IMR-90 (cell line): ENCODE data around the gene TOGARAM2. TPM values are rescaled to one million over a fixed set of nuclear protein-coding genes. Genes with fewer than 3 reads are reported as not detected.

Experiments used
- ATAC-seq: fragments of 200-7000 bp; cut with Tn5 transposase; 2 replicates; pipeline ENCODE4 v1.9.1; 2020; ENCODE audit warnings: low read depth, mild to moderate bottlenecking, moderate library complexity
- BruUV-seq: library from RNA; stranded (reverse); fragments of 400-500 nt; replicated peaks from 2 replicates; lab custom pipeline; 2021; lab: Mats Ljungman, UMichigan
- CTCF ChIA-PET: fragments of 300-600 bp; formaldehyde crosslinking; extraction: SDS; loops from one replicate; lab custom pipeline; 2021; ENCODE audit warnings: antibody characterized with exemption; lab: Yijun Ruan, JAX
- POLR2A ChIA-PET: fragments of 300-600 bp; sonication (Branson Sonifier 250); formaldehyde crosslinking; loops from one replicate; lab custom pipeline; 2022; ENCODE audit warnings: antibody characterized with exemption; ENCODE audit not compliant: unreplicated experiment; lab: Charles Lee
- DNase-seq: peaks from one replicate; pipeline ENCODE4 v3.0.0; 2013
- H2AFZ ChIP-seq: replicated peaks from 2 replicates; pipeline ENCODE3; 2013; ENCODE audit warnings: low read length, mild to moderate bottlenecking; ENCODE audit not compliant: poor library complexity
- H2AK5ac ChIP-seq: 2 replicates; pipeline ENCODE4 v1.6.1; 2013; ENCODE audit warnings: low read depth, low read length, inconsistent platforms
- H2AK9ac ChIP-seq: replicated peaks from 2 replicates; pipeline ENCODE3; 2013; ENCODE audit warnings: mild to moderate bottlenecking, low read depth, low read length, moderate library complexity; ENCODE audit not compliant: poor library complexity
- H2BK120ac ChIP-seq: 2 replicates; pipeline ENCODE4 v1.6.1; 2013; ENCODE audit warnings: low read depth, low read length, inconsistent platforms
- H2BK15ac ChIP-seq: 3 replicates; pipeline ENCODE4 v1.6.1; 2013; ENCODE audit warnings: low read depth, low read length, inconsistent platforms
- H2BK20ac ChIP-seq: 2 replicates; pipeline ENCODE4 v1.6.1; 2013; ENCODE audit warnings: low read depth, mild to moderate bottlenecking, inconsistent platforms, low read length, moderate library complexity
- H2BK5ac ChIP-seq: 2 replicates; pipeline ENCODE4 v1.6.1; 2013; ENCODE audit warnings: mild to moderate bottlenecking, low read depth, low read length, inconsistent platforms; ENCODE audit not compliant: poor library complexity, severe bottlenecking
- H3K14ac ChIP-seq: replicated peaks from 2 replicates; pipeline ENCODE4 v1.6.1; 2013; ENCODE audit warnings: low read depth, low read length, inconsistent platforms
- H3K18ac ChIP-seq: 2 replicates; pipeline ENCODE4 v1.6.1; 2013; ENCODE audit warnings: low read depth, low read length, control low read depth
- H3K23ac ChIP-seq: 2 replicates; pipeline ENCODE4 v1.6.1; 2013; ENCODE audit warnings: low read depth, low read length, inconsistent platforms
- H3K27ac ChIP-seq: 2 replicates; pipeline ENCODE4 v1.5.1; 2013; ENCODE audit warnings: mild to moderate bottlenecking, control low read depth, low read length; ENCODE audit not compliant: insufficient read depth
- H3K27me3 ChIP-seq: 2 replicates; pipeline ENCODE4 v1.6.1; 2013; ENCODE audit warnings: low read length; ENCODE audit not compliant: control insufficient read depth, insufficient read depth
- H3K36me3 ChIP-seq: 2 replicates; pipeline ENCODE4 v1.6.1; 2013; ENCODE audit warnings: low read length, mixed read lengths; ENCODE audit not compliant: control insufficient read depth, insufficient read depth
- H3K4ac ChIP-seq: 2 replicates; pipeline ENCODE4 v1.6.1; 2013; ENCODE audit warnings: low read depth, low read length, inconsistent platforms
- H3K4me1 ChIP-seq: 2 replicates; pipeline ENCODE4 v1.6.1; 2013; ENCODE audit warnings: low read length, mixed read lengths; ENCODE audit not compliant: control insufficient read depth, insufficient read depth
- H3K4me2 ChIP-seq: 2 replicates; pipeline ENCODE4 v1.6.1; 2013; ENCODE audit warnings: low read depth, mild to moderate bottlenecking, control low read depth, low read length, moderate library complexity
- H3K4me3 ChIP-seq: 2 replicates; pipeline ENCODE4 v1.5.1; 2013; ENCODE audit warnings: low read depth, mild to moderate bottlenecking, control low read depth, low read length, moderate library complexity; ENCODE audit not compliant: insufficient read depth
- H3K56ac ChIP-seq: 2 replicates; pipeline ENCODE4 v1.6.1; 2013; ENCODE audit warnings: low read length, inconsistent platforms; ENCODE audit not compliant: insufficient read depth; ENCODE audit errors: extremely low read depth
- H3K79me1 ChIP-seq, 2 experiments: 2 replicates each; pipeline ENCODE4 v1.6.1; 2013; ENCODE audit warnings: low read length in 2 of 2, inconsistent platforms in 1 of 2, low read depth in 1 of 2
- H3K9ac ChIP-seq: 2 replicates; pipeline ENCODE4 v1.6.1; 2013; ENCODE audit warnings: low read depth, low read length, control low read depth
- H3K9me1 ChIP-seq: 2 replicates; pipeline ENCODE4 v1.6.1; 2013; ENCODE audit warnings: low read length, inconsistent platforms; ENCODE audit not compliant: insufficient read depth
- H3K9me3 ChIP-seq: 2 replicates; pipeline ENCODE4 v1.6.1; 2013; ENCODE audit warnings: low read length; ENCODE audit not compliant: control insufficient read depth, insufficient read depth
- H4K20me1 ChIP-seq: 2 replicates; pipeline ENCODE4 v1.6.1; 2013; ENCODE audit warnings: low read length, inconsistent platforms; ENCODE audit not compliant: insufficient read depth
- H4K5ac ChIP-seq: 2 replicates; pipeline ENCODE4 v1.6.1; 2013; ENCODE audit warnings: mild to moderate bottlenecking, low read depth, low read length, control low read depth
- H4K8ac ChIP-seq, 2 experiments: 2 replicates each; pipeline ENCODE4 v1.6.1; 2013; ENCODE audit warnings: low read depth in 2 of 2, low read length in 2 of 2, control low read depth in 1 of 2, inconsistent platforms in 1 of 2
- H4K91ac ChIP-seq: 2 replicates; pipeline ENCODE4 v1.6.1; 2013; ENCODE audit warnings: low read depth, low read length, inconsistent platforms; ENCODE audit not compliant: insufficient read depth
- BHLHE40 ChIP-seq: fragments of 150-350 bp; IDR thresholded peaks from 2 replicates; pipeline ENCODE4 v1.6.1; 2016; ENCODE audit warnings: mild to moderate bottlenecking, low read depth, low read length
- CHD1 ChIP-seq: IDR thresholded peaks from 2 replicates; pipeline ENCODE4 v1.6.1; 2012; ENCODE audit warnings: low read depth, low read length, improper control_type of control experiment
- FOS ChIP-seq: fragments of 150-350 bp; IDR thresholded peaks from 2 replicates; pipeline ENCODE4 v1.6.1; 2016; ENCODE audit warnings: low read depth, low read length
- MAFK ChIP-seq: IDR thresholded peaks from 2 replicates; pipeline ENCODE4 v1.6.1; 2012; ENCODE audit warnings: low read depth, low read length, improper control_type of control experiment
- MAZ ChIP-seq: IDR thresholded peaks from 2 replicates; pipeline ENCODE4 v1.6.1; 2012; ENCODE audit warnings: low read depth, mild to moderate bottlenecking, low read length, improper control_type of control experiment, moderate library complexity, borderline replicate concordance
- NFE2L2 ChIP-seq: fragments of 150-350 bp; IDR thresholded peaks from 2 replicates; pipeline ENCODE4 v1.6.1; 2016; ENCODE audit warnings: low read depth, mild to moderate bottlenecking, low read length
- POLR2A ChIP-seq: IDR thresholded peaks from 2 replicates; pipeline ENCODE4 v1.6.1; 2012; ENCODE audit warnings: mild to moderate bottlenecking, low read depth, low read length
- RCOR1 ChIP-seq: IDR thresholded peaks from 2 replicates; pipeline ENCODE4 v1.6.1; 2012; ENCODE audit warnings: mild to moderate bottlenecking, low read length, improper control_type of control experiment; ENCODE audit not compliant: insufficient replicate concordance
- RFX5 ChIP-seq: IDR thresholded peaks from 2 replicates; pipeline ENCODE4 v1.8.0; 2012; ENCODE audit warnings: low read depth, mild to moderate bottlenecking, low read length, moderate library complexity
- SMC3 ChIP-seq: fragments of 150-350 bp; IDR thresholded peaks from 2 replicates; pipeline ENCODE4 v1.6.1; 2016; ENCODE audit warnings: low read depth, mild to moderate bottlenecking, antibody characterized with exemption, low read length, moderate library complexity
- WGBS, 2 experiments: methylation state at CpG; one replicate each; pipeline versions ENCODE4 v1.1.5 to v1.1.7; 2013; ENCODE audit warnings: missing lambda C conversion rate in 2 of 2; ENCODE audit not compliant: insufficient read length in 1 of 2; ENCODE audit errors: extremely low coverage in 2 of 2; 5-methylcytosine and 5-hydroxymethylcytosine counted together
- dilution Hi-C: fragments of 300-500 bp; cut with HindIII; formaldehyde crosslinking; loops from one replicate; pipeline ENCODE4 v1.14.3; 2018; ENCODE audit warnings: low sequenced_read_pairs; ENCODE audit not compliant: unreplicated experiment
- in situ Hi-C: fragments of 300-500 bp; cut with MboI; formaldehyde crosslinking; loops from 3 replicates; pipeline ENCODE4 v1.14.3; 2019; ENCODE audit warnings: low sequenced_read_pairs, inconsistent platforms, mixed read lengths
- intact Hi-C: fragments of 100-400 bp; cut with micrococcal nuclease; formaldehyde crosslinking; loops from 2 replicates; pipeline ENCODE4 v1.10.0; 2022
- polyA plus RNA-seq, 3 experiments: library from polyadenylated mRNA; depleted of rRNA; stranded (reverse); fragments of >200 nt; gene quantifications; 2 replicates each; pipeline ENCODE4 v1.2.3, GENCODE V29; 2012; ENCODE audit warnings: low replicate concordance in 1 of 3
- total RNA-seq: library from RNA; depleted of rRNA; stranded (reverse); fragments of >200 nt; gene quantifications from 2 replicates; pipeline ENCODE4 v1.2.3, GENCODE V29; 2012
- TF ChIP-seq, protein P1 (sequence below): conservative IDR thresholded peaks from 2 replicates; pipeline ENCODE4 v1.5.1; 2012; ENCODE audit warnings: mild to moderate bottlenecking, low read depth, low read length, improper control_type of control experiment

TOGARAM2 gene
- total and polyA plus RNA-seq, 2 of the 4 experiments (the other 2 are of a cell fraction), result under 0.01 to 0.38 TPM

DNA sequence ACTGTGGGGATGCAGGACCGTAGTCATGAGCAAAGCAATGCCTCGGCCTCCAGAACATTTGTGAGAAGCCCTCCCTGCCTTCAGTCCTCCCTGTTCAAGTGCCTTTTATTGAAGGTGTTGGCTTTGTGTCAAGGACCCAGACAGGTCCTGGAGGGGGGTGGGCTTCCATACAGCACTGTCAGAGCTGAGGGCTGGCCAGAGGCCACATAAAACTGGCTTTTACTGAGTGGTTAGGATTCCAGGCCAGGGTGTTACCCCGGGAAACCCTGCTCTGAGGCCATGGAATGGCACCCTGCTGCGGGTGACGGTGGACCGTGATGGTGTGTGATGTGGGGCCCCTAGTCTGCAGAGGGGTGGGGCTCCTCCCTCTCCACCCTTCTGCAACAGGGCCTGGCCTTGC, 41.6 kb downstream of the TOGARAM2 start:
- ChIA-PET POLR2A (no interaction called here), CTCF (no interaction called here)
- H2AK5ac ChIP-seq, result no peak overlapping the region
- DNase-seq, result no peak
- H4K91ac ChIP-seq, result no peak overlapping the region
- in situ Hi-C loops, result no loop called here
- H3K79me1 ChIP-seq, result no peaks in the 10 kb centered on the region
- no peak overlapping the region for H2BK5ac ChIP-seq
- H3K9me3 ChIP-seq, result no peaks in the 10 kb centered on the region
- H3K36me3 ChIP-seq, result no peaks in the 10 kb centered on the region
- no peaks in the 10 kb centered on the region for H3K9me1 ChIP-seq
- H3K4me1 ChIP-seq, result no peaks in the 10 kb centered on the region
- BruUV-seq, result no TSS peak
- no peak overlapping the region for H2BK20ac ChIP-seq
- dilution Hi-C loops, result no loop called here
- no peak overlapping the region for H3K9ac ChIP-seq
- H2AFZ ChIP-seq, result no peak overlapping the region
- no peak overlapping the region for H3K4me2 ChIP-seq
- H3K27ac ChIP-seq, result no peak overlapping the region
- no CpG with 5 or more reads among the region's 6 CpGs for WGBS, 2 experiments
- no peak overlapping the region for H3K4ac ChIP-seq
- intact Hi-C loops, result no loop called here
- H2AK9ac ChIP-seq, result no peak overlapping the region
- H3K4me3 ChIP-seq, result no peak overlapping the region
- no peak overlapping the region for H3K23ac ChIP-seq
- peaks cover 8% of the 10 kb centered on the region; the same call in 1 of the 2 replicates for H3K27me3 ChIP-seq
- ATAC-seq, result no peak
- H2BK15ac ChIP-seq, result no peak overlapping the region
- H3K14ac ChIP-seq, result no peak overlapping the region
- H3K18ac ChIP-seq, result no peak overlapping the region
- no peak for TF ChIP-seq SMC3
- TF ChIP-seq NFE2L2, result no peak
- TF ChIP-seq BHLHE40, result no peak
- no peak for TF ChIP-seq POLR2A
- no peak for TF ChIP-seq FOS
- no peak for TF ChIP-seq MAFK
- TF ChIP-seq, protein P1, sequence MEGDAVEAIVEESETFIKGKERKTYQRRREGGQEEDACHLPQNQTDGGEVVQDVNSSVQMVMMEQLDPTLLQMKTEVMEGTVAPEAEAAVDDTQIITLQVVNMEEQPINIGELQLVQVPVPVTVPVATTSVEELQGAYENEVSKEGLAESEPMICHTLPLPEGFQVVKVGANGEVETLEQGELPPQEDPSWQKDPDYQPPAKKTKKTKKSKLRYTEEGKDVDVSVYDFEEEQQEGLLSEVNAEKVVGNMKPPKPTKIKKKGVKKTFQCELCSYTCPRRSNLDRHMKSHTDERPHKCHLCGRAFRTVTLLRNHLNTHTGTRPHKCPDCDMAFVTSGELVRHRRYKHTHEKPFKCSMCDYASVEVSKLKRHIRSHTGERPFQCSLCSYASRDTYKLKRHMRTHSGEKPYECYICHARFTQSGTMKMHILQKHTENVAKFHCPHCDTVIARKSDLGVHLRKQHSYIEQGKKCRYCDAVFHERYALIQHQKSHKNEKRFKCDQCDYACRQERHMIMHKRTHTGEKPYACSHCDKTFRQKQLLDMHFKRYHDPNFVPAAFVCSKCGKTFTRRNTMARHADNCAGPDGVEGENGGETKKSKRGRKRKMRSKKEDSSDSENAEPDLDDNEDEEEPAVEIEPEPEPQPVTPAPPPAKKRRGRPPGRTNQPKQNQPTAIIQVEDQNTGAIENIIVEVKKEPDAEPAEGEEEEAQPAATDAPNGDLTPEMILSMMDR, result no peak
- no peak for TF ChIP-seq CHD1
- TF ChIP-seq RFX5, result no peak
- no peak for TF ChIP-seq RCOR1
- no peak for TF ChIP-seq MAZ
- H3K56ac ChIP-seq, result no peak overlapping the region
- no peak overlapping the region for H4K8ac ChIP-seq
- no peaks in the 10 kb centered on the region for H4K20me1 ChIP-seq
- no peak overlapping the region for H2BK120ac ChIP-seq
- H4K5ac ChIP-seq, result no peak overlapping the region
